ENCODE measurements around the gene CLCNKA.

CLCNKA gene

GRCh38 chr1:16077406-16078245 is 55.8 kb downstream of the CLCNKA start:
- no peak for TF ChIP-seq CTCF (IDR thresholded peaks at IDR 0.05; ENCODE audit: poor library complexity, severe bottlenecking)
- Histone ChIP-seq H3K27me3 (ENCODE audit: insufficient read depth, poor library complexity, severe bottlenecking) (no peaks in the 10 kb centered on the region), H3K36me3 (ENCODE audit: low read depth) (no peaks in the 10 kb centered on the region), H3K9me3 (ENCODE audit: severe bottlenecking) (no peaks in the 10 kb centered on the region), H3K4me3 (ENCODE audit: severe bottlenecking) (no peak overlapping the region), H3K27ac (ENCODE audit: poor library complexity, severe bottlenecking) (peak overlapping the region; percentile 31), H3K4me1 (ENCODE audit: insufficient read depth, poor library complexity, severe bottlenecking) (peaks cover 18% of the 10 kb centered on the region)
- DNase-seq (ENCODE audit: low spot score) = no peak
- ATAC-seq (ENCODE audit: low read depth) = no peak

DNA sequence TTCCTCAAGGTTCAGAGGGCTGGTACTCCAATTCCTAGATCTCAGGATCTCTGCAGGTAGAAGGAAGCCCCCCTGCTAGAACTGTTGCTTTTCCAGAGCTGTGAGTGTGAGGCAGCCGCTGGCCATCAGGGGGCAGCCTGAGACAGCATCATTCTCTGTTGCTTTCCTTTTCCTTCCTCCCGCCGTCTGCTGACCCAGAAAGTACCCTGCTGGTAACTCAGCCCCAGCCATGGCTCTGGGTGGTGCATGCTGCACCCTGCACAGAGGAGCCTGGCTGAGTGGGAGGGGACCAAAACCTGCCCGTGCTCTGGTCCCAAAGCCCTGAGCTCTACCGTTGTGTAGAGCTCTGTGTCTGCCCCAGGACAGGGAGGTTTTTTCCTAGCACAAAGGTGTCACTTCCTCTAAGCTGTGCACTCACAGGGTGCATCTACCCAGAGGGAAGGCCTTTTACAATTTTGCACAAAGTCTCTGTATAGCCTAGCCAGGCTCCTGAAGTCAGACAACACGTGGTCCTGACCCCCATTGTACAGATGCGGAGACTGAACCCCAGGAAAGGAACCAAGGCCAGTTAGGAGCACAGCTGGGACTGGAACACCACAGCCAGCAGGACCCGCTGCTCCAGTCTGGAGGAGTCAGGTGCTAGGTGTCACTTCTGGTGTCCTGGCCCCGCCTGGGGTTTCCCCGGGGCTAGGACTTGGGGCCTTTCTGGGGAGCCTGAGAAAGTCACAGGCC is 57.3 kb downstream of the CLCNKA start:
- no peak overlapping the region for H3K4me3 ChIP-seq (ENCODE audit: severe bottlenecking)
- H3K36me3 ChIP-seq (ENCODE audit: low read depth) = no peaks in the 10 kb centered on the region
- no peak for DNase-seq (ENCODE audit: low spot score)
- peak; percentile 91 for TF ChIP-seq CTCF (IDR thresholded peaks at IDR 0.05; ENCODE audit: poor library complexity, severe bottlenecking)
- peaks cover 18% of the 10 kb centered on the region for H3K4me1 ChIP-seq (ENCODE audit: insufficient read depth, poor library complexity, severe bottlenecking)
- H3K9me3 ChIP-seq (ENCODE audit: severe bottlenecking) = no peaks in the 10 kb centered on the region
- peak; percentile 62 for ATAC-seq (ENCODE audit: low read depth)
- no peaks in the 10 kb centered on the region for H3K27me3 ChIP-seq (ENCODE audit: insufficient read depth, poor library complexity, severe bottlenecking)
- H3K27ac ChIP-seq (ENCODE audit: poor library complexity, severe bottlenecking) = peak overlapping the region; percentile 20

DNA sequence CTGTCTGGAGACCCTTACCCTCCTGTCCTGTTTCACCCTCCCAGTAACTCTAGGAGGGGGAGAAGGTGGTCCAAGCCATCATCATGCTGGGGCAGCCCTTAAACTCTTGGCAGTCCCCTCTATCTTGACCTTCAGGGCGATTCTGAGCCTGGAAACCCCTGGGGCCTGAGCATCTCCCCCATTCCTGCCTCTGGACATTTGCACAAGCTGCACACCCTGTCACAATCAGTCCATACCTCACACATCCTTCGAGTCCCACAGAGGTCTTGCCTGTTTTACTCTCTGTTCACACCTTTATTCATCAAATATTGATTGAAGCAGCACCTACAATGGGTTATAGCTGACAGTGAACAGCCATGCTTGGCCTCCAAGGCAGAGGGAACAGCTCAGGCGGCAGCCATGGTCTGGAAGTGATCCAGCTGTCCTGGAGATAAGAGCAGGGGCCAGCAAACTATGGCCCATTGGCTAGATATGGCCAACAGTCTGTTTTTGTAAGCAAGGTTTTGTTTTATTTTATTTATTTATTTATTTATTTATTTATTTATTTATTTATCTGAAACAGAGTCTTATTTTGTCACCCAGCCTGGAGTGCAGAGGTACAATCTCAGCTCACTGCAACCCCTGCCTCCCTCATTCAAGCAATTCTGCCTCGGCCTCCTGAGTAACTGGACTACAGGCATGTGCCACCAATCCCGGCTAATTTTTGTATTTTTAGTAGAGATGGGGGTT is 58.8 kb downstream of the CLCNKA start:
- no peaks in the 10 kb centered on the region for H3K27me3 ChIP-seq (ENCODE audit: insufficient read depth, poor library complexity, severe bottlenecking)
- no peak for DNase-seq (ENCODE audit: low spot score)
- no peak overlapping the region for H3K27ac ChIP-seq (ENCODE audit: poor library complexity, severe bottlenecking)
- no peaks in the 10 kb centered on the region for H3K9me3 ChIP-seq (ENCODE audit: severe bottlenecking)
- peaks cover 16% of the 10 kb centered on the region for H3K4me1 ChIP-seq (ENCODE audit: insufficient read depth, poor library complexity, severe bottlenecking)
- no peak for ATAC-seq (ENCODE audit: low read depth)
- no peak for TF ChIP-seq CTCF (IDR thresholded peaks at IDR 0.05; ENCODE audit: poor library complexity, severe bottlenecking)
- H3K4me3 ChIP-seq (ENCODE audit: severe bottlenecking) = no peak overlapping the region
- H3K36me3 ChIP-seq (ENCODE audit: low read depth) = no peaks in the 10 kb centered on the region

DNA sequence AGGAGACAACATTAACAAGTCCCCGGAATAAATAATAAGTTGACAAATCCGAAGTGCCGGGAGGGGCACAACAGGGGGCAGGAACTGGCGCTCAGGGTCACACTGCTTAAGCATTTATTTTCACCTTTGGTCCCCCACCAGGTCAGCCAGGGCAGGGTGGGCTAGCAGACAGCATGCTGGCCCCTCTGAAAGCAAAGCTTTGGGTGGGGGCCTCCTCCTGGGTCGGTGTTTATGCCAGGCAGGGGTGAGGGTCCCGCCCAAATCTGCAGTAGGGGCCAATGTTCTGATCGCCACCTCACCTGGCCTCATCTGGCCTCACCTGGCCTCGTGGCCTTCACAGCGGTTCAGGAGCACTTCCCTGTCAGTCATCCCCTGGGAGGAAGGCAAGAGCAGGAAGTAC is 59.8 kb downstream of the CLCNKA start:
- DNase-seq (ENCODE audit: low spot score) (no peak), ATAC-seq (ENCODE audit: low read depth) (no peak)
- no peak for TF ChIP-seq CTCF (IDR thresholded peaks at IDR 0.05; ENCODE audit: poor library complexity, severe bottlenecking)
- H3K36me3 ChIP-seq (ENCODE audit: low read depth) = no peaks in the 10 kb centered on the region
- H3K27ac ChIP-seq (ENCODE audit: poor library complexity, severe bottlenecking) = peak overlapping the region; percentile 9
- no peaks in the 10 kb centered on the region for H3K27me3 ChIP-seq (ENCODE audit: insufficient read depth, poor library complexity, severe bottlenecking)
- no peak overlapping the region for H3K4me3 ChIP-seq (ENCODE audit: severe bottlenecking)
- no peaks in the 10 kb centered on the region for H3K9me3 ChIP-seq (ENCODE audit: severe bottlenecking)
- H3K4me1 ChIP-seq (ENCODE audit: insufficient read depth, poor library complexity, severe bottlenecking) = peaks cover 6% of the 10 kb centered on the region

Measured in RWPE2 (cell line).